ENCODE data around the gene CFAP54. TPM values are rescaled to one million over a fixed set of nuclear protein-coding genes. Genes with fewer than 3 reads are reported as not detected.

The CFAP54 gene
- polyA plus RNA-seq, 2 of the 4 experiments (the other 2 are of a cell fraction): 0.70 to 1.2 TPM

DNA sequence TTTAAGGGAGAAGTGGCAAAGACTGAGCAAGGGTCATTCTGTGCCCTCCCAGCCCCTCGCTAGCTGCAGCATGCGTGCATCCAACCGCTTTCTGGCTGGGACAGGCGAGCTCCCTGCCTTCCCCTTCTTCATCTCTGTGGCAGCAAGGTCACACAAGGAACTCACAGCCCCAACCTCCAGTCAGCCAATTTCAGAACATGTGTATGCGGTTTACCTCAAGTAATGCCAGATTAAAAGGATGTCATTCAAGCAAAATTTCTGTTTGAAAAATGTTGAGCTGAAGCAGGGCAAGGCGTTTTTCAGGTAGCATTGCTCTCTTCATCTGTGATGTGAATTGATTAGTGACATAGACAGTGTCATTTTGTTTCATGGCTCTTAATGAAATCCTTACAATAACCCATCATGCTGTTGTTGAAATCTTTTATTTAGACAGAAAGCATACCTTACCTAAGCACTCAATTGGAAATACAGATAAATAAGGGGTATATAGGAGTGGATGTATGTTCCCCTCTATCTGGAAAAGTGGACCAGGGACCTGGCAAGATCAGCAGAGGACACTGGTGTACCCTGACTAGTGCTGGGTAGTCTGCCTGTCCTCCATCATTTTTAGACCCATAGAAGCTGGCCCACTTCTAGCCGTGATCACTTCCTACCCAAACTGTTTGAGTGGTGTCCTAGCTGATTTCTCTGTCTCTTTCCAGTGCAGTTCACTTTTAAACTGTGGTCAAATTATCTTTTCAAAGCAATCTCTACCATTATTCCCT lies 334.9 kb downstream of the CFAP54 start:
- WGBS (ENCODE audit: missing lambda C conversion rate): 69% methylated on average over 7 of the region's 7 CpGs
- Histone ChIP-seq H3K9me3 (no peaks in the 10 kb centered on the region), H3K4me1 (no peaks in the 10 kb centered on the region), H3K4me2 (no peak overlapping the region), H3K4me3 (no peak overlapping the region), H3K27ac (no peak overlapping the region)
- TF ChIP-seq, protein P1, sequence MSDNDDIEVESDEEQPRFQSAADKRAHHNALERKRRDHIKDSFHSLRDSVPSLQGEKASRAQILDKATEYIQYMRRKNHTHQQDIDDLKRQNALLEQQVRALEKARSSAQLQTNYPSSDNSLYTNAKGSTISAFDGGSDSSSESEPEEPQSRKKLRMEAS (IDR thresholded peaks at IDR 0.05): no peak
- TF ChIP-seq ZC3H11A (IDR thresholded peaks at IDR 0.05) (no peak), FOSL2 (IDR thresholded peaks at IDR 0.05) (no peak), FOSL2 (CRISPR knock-in tag; IDR thresholded peaks at IDR 0.05) (no peak), RARB (CRISPR knock-in tag; IDR thresholded peaks at IDR 0.05) (no peak), RNF2 (IDR thresholded peaks at IDR 0.05; ENCODE audit: borderline replicate concordance, low read depth) (no peak), HDAC2 (IDR thresholded peaks at IDR 0.05) (no peak), BHLHE40 (IDR thresholded peaks at IDR 0.05; ENCODE audit: low read depth, low read length) (no peak), POLR2AphosphoS2 (conservative IDR thresholded peaks at IDR 0.05; ENCODE audit: low read length) (no peak), EHF (CRISPR knock-in tag; IDR thresholded peaks at IDR 0.05) (no peak), NPAS2 (CRISPR knock-in tag; IDR thresholded peaks at IDR 0.05; ENCODE audit: borderline replicate concordance) (no peak), PHF8 (IDR thresholded peaks at IDR 0.05; ENCODE audit: borderline replicate concordance, low read depth) (no peak), NFE2L2 (conservative IDR thresholded peaks at IDR 0.05; ENCODE audit: low read length) (no peak)
- TF ChIP-seq, protein P2, sequence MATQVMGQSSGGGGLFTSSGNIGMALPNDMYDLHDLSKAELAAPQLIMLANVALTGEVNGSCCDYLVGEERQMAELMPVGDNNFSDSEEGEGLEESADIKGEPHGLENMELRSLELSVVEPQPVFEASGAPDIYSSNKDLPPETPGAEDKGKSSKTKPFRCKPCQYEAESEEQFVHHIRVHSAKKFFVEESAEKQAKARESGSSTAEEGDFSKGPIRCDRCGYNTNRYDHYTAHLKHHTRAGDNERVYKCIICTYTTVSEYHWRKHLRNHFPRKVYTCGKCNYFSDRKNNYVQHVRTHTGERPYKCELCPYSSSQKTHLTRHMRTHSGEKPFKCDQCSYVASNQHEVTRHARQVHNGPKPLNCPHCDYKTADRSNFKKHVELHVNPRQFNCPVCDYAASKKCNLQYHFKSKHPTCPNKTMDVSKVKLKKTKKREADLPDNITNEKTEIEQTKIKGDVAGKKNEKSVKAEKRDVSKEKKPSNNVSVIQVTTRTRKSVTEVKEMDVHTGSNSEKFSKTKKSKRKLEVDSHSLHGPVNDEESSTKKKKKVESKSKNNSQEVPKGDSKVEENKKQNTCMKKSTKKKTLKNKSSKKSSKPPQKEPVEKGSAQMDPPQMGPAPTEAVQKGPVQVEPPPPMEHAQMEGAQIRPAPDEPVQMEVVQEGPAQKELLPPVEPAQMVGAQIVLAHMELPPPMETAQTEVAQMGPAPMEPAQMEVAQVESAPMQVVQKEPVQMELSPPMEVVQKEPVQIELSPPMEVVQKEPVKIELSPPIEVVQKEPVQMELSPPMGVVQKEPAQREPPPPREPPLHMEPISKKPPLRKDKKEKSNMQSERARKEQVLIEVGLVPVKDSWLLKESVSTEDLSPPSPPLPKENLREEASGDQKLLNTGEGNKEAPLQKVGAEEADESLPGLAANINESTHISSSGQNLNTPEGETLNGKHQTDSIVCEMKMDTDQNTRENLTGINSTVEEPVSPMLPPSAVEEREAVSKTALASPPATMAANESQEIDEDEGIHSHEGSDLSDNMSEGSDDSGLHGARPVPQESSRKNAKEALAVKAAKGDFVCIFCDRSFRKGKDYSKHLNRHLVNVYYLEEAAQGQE (IDR thresholded peaks at IDR 0.05): no peak
- TF ChIP-seq, protein P3, sequence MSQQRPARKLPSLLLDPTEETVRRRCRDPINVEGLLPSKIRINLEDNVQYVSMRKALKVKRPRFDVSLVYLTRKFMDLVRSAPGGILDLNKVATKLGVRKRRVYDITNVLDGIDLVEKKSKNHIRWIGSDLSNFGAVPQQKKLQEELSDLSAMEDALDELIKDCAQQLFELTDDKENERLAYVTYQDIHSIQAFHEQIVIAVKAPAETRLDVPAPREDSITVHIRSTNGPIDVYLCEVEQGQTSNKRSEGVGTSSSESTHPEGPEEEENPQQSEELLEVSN (IDR thresholded peaks at IDR 0.05; ENCODE audit: borderline replicate concordance, low read depth): no peak
- TF ChIP-seq, protein P4, sequence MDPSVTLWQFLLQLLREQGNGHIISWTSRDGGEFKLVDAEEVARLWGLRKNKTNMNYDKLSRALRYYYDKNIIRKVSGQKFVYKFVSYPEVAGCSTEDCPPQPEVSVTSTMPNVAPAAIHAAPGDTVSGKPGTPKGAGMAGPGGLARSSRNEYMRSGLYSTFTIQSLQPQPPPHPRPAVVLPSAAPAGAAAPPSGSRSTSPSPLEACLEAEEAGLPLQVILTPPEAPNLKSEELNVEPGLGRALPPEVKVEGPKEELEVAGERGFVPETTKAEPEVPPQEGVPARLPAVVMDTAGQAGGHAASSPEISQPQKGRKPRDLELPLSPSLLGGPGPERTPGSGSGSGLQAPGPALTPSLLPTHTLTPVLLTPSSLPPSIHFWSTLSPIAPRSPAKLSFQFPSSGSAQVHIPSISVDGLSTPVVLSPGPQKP (IDR thresholded peaks at IDR 0.05; ENCODE audit: low read depth, low read length): no peak
- CTCF ChIA-PET: interaction anchor here (0.9 kb wide), 1 partner anchor 10 kb away, joined by 3 read pairs; no protein-coding TSS in a partner anchor
- FAIRE-seq: no peak
- no peak for ATAC-seq
- POLR2A ChIA-PET: no interaction called here
- no peak for DNase-seq (ENCODE audit: low read depth in 1 of 2, low spot score in 1 of 2)

DNA sequence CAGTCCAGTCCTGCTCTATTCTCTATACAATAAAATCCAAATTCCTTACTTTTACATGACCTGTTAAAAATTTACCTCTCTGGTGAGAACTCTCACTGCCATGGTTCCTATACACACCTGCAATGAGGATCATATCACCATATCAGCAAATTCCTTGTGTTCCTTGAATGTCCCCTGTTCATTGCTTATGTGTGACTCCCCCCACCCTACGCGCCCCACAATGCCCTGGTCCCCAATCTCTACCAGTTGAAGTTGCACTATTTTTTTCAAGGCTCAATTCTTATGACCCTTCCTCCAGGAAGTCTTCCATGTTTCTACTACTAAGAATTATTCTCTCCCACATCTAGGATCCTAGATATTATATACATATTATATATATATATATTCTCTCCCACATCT lies 335.5 kb downstream of the CFAP54 start:
- FAIRE-seq: no peak
- Histone ChIP-seq H3K4me2 (no peak overlapping the region), H3K9me3 (no peaks in the 10 kb centered on the region), H3K27ac (no peak overlapping the region), H3K4me1 (no peaks in the 10 kb centered on the region), H3K4me3 (no peak overlapping the region)
- no peak for DNase-seq (ENCODE audit: low read depth in 1 of 2, low spot score in 1 of 2)
- ChIA-PET POLR2A (no interaction called here), CTCF (no interaction called here)
- 94% methylated on average over 2 of the region's 2 CpGs for WGBS (ENCODE audit: missing lambda C conversion rate)
- no peak for ATAC-seq
- TF ChIP-seq MAFK (IDR thresholded peaks at IDR 0.05; ENCODE audit: partially characterized antibody): peak; percentile 49
- TF ChIP-seq, protein P4 (IDR thresholded peaks at IDR 0.05; ENCODE audit: low read depth, low read length): no peak
